GM23248 (cell line): ENCODE results near the gene OOSP2. TPM values are rescaled to one million over a fixed set of nuclear protein-coding genes. Genes with fewer than 3 reads are reported as not detected.

Experiments
- DNase-seq: peaks from one replicate; pipeline ENCODE4 v3.0.0-alpha.2; 2015
- H2AFZ ChIP-seq: fragments of 200-600 bp; sonication (generic); 2 replicates; pipeline ENCODE4 v1.6.1; 2016; ENCODE audit warnings: antibody characterized with exemption
- H3F3A ChIP-seq: fragments of 200-600 bp; sonication (generic); 2 replicates; pipeline ENCODE4 v1.6.1; 2016; ENCODE audit warnings: mild to moderate bottlenecking, antibody characterized with exemption, mixed run types; ENCODE audit not compliant: insufficient read depth
- H3K27ac ChIP-seq: fragments of 200-600 bp; sonication (generic); 2 replicates; pipeline ENCODE4 v1.5.1; 2016; ENCODE audit warnings: mild to moderate bottlenecking
- H3K27me3 ChIP-seq: fragments of 200-600 bp; sonication (generic); replicated peaks from 2 replicates; pipeline ENCODE4 v1.6.1; 2016; ENCODE audit warnings: mild to moderate bottlenecking; ENCODE audit not compliant: insufficient read depth
- H3K36me3 ChIP-seq: fragments of 200-600 bp; sonication (generic); 2 replicates; pipeline ENCODE4 v1.6.1; 2016; ENCODE audit warnings: low read depth, mild to moderate bottlenecking
- H3K4me1 ChIP-seq: fragments of 200-600 bp; sonication (generic); 2 replicates; pipeline ENCODE4 v1.6.1; 2016; ENCODE audit warnings: mild to moderate bottlenecking; ENCODE audit not compliant: insufficient read depth
- H3K4me2 ChIP-seq: fragments of 200-600 bp; sonication (generic); one replicate; pipeline ENCODE4 v1.6.1; 2016; ENCODE audit warnings: mild to moderate bottlenecking; ENCODE audit not compliant: unreplicated experiment
- H3K4me3 ChIP-seq: fragments of 200-600 bp; sonication (generic); 2 replicates; pipeline ENCODE4 v1.5.1; 2016; ENCODE audit warnings: mild to moderate bottlenecking
- H3K79me2 ChIP-seq: fragments of 200-600 bp; sonication (generic); 2 replicates; pipeline ENCODE4 v1.6.1; 2016; ENCODE audit warnings: mild to moderate bottlenecking; ENCODE audit not compliant: insufficient read depth
- H3K9ac ChIP-seq: fragments of 200-600 bp; sonication (generic); 2 replicates; pipeline ENCODE4 v1.6.1; 2016; ENCODE audit warnings: mild to moderate bottlenecking
- H3K9me2 ChIP-seq: fragments of 200-600 bp; sonication (generic); 2 replicates; pipeline ENCODE4 v1.6.1; 2016; ENCODE audit warnings: mixed run types, mild to moderate bottlenecking, moderate library complexity; ENCODE audit not compliant: insufficient read depth
- H3K9me3 ChIP-seq: fragments of 200-600 bp; sonication (generic); one replicate; pipeline ENCODE4 v1.6.1; 2017; ENCODE audit warnings: low read depth
- H4K20me1 ChIP-seq: fragments of 200-600 bp; sonication (generic); 2 replicates; pipeline ENCODE4 v1.6.0; 2016; ENCODE audit not compliant: insufficient read depth
- EZH2 ChIP-seq: fragments of 200-600 bp; sonication (generic); IDR thresholded peaks from 2 replicates; pipeline ENCODE4 v1.6.1; 2018; ENCODE audit warnings: antibody characterized with exemption, mild to moderate bottlenecking; ENCODE audit not compliant: insufficient read depth, poor library complexity, severe bottlenecking
- EZH2phosphoT487 ChIP-seq: fragments of 200-600 bp; sonication (generic); IDR thresholded peaks from 2 replicates; pipeline ENCODE4 v1.6.1; 2018; ENCODE audit warnings: antibody characterized with exemption, moderate library complexity, mild to moderate bottlenecking, low read depth; ENCODE audit not compliant: insufficient read depth
- WGBS, 2 experiments: methylation state at CpG; one replicate each; pipeline ENCODE4 v1.1.6; 2015 to 2017; ENCODE audit warnings: low lambda C conversion rate in 2 of 2, low coverage in 1 of 2; ENCODE audit errors: missing lambda C conversion rate in 2 of 2; 5-methylcytosine and 5-hydroxymethylcytosine counted together
- in situ Hi-C: fragments of 300-500 bp; cut with MboI; formaldehyde crosslinking; loops from 2 replicates; pipeline ENCODE4 v1.15.0; 2020
- polyA plus RNA-seq: library from polyadenylated mRNA; unstranded; fragments of >200 nt; fragmentation: Nextera tagmentation; extraction: Ambion mirVana; gene quantifications from 2 replicates; pipeline ENCODE4 v1.2.1, GENCODE V29; 2016
- total RNA-seq: library from RNA; depleted of rRNA; stranded (reverse); fragments of >200 nt; shearing (Covaris generic); gene quantifications from 2 replicates; pipeline ENCODE4 v1.2.3, GENCODE V29; 2014; rRNA removed

OOSP2 gene
- total and polyA plus RNA-seq, 2 experiments from 2014 or later, result not detected

- in situ Hi-C loops, result no loop called here
- DNase-seq, result no peak
- 10 to 19% methylated on average over 4 of the region's 4 CpGs for WGBS, 2 experiments
- H2AFZ ChIP-seq, result no peak overlapping the region
- no peaks in the 10 kb centered on the region for H3K36me3 ChIP-seq
- no peak for TF ChIP-seq EZH2
- TF ChIP-seq EZH2phosphoT487, result no peak
- H3K79me2 ChIP-seq, result no peaks in the 10 kb centered on the region
- H3K4me3 ChIP-seq, result no peak overlapping the region
- no peak overlapping the region for H3K27ac ChIP-seq
- H3F3A ChIP-seq, result no peaks in the 10 kb centered on the region
- no peak overlapping the region for H3K9ac ChIP-seq
- no peak overlapping the region for H3K4me2 ChIP-seq
- no peaks in the 10 kb centered on the region for H3K4me1 ChIP-seq
- H3K9me2 ChIP-seq, result no peaks in the 10 kb centered on the region
- no peaks in the 10 kb centered on the region for H3K27me3 ChIP-seq
- no peaks in the 10 kb centered on the region for H4K20me1 ChIP-seq
- H3K9me3 ChIP-seq, result no peaks in the 10 kb centered on the region
Measured at GRCh38 chr11:60095477-60096120, 55.4 kb downstream of the OOSP2 start.

DNA sequence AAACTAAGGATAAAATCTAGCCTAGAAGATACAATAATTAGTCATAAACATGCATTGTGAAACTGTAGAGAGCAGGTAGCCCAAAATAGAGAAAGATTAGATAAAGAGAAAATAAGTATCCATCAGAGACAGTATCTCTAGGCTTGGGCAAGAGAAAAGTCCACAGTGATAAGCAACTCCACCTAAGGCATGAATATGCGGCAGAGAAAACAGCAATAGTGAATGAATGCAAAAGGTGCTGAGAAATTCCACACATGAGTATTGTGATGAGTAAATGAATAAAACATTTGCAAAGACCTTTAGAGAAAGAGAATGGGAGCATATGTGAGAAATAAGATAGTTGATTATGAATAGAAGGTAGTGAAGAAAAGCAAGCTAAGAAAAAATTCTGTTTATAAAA, 57.0 kb downstream of the OOSP2 start:
- 71 to 77% methylated on average over 1 of the region's 1 CpG for WGBS, 2 experiments
- H3K27me3 ChIP-seq, result no peaks in the 10 kb centered on the region
- no peak overlapping the region for H3K27ac ChIP-seq
- H3K36me3 ChIP-seq, result no peaks in the 10 kb centered on the region
- H3K9ac ChIP-seq, result no peak overlapping the region
- DNase-seq, result no peak
- no peaks in the 10 kb centered on the region for H3K9me3 ChIP-seq
- no peak overlapping the region for H3K4me3 ChIP-seq
- no peak overlapping the region for H2AFZ ChIP-seq
- in situ Hi-C loops, result no loop called here
- no peak for TF ChIP-seq EZH2
- no peak for TF ChIP-seq EZH2phosphoT487
- no peaks in the 10 kb centered on the region for H3F3A ChIP-seq
- no peaks in the 10 kb centered on the region for H3K4me1 ChIP-seq
- H3K4me2 ChIP-seq, result no peak overlapping the region
- H3K79me2 ChIP-seq, result no peaks in the 10 kb centered on the region
- no peaks in the 10 kb centered on the region for H4K20me1 ChIP-seq
- H3K9me2 ChIP-seq, result no peaks in the 10 kb centered on the region

Other genes with a start within 250 kb of the OOSP2 start
- gene MRPL16, start 229.6 kb upstream of the OOSP2 start, total RNA-seq, result 43.6 and 49.3 TPM in 2 replicates
- gene MRPL16, start 229.6 kb upstream of the OOSP2 start, polyA plus RNA-seq, result 65.1 and 67.4 TPM in 2 replicates
- not detected in 2 replicates for gene CBLIF, start 194.9 kb upstream of the OOSP2 start, total RNA-seq
- not detected in 2 replicates for gene CBLIF, start 194.9 kb upstream of the OOSP2 start, polyA plus RNA-seq
- not detected in 2 replicates for gene TCN1, start 173.9 kb upstream of the OOSP2 start, total RNA-seq
- gene TCN1, start 173.9 kb upstream of the OOSP2 start, polyA plus RNA-seq, result not detected in 2 replicates
- gene OOSP3, start 161.6 kb upstream of the OOSP2 start, total RNA-seq, result not detected in 2 replicates
- not detected in 2 replicates for gene OOSP3, start 161.6 kb upstream of the OOSP2 start, polyA plus RNA-seq
- not detected in 2 replicates for gene OOSP1, start 102.0 kb upstream of the OOSP2 start, total RNA-seq
- gene OOSP1, start 102.0 kb upstream of the OOSP2 start, polyA plus RNA-seq, result not detected in 2 replicates
- gene OOSP4A, start 76.4 kb upstream of the OOSP2 start, total RNA-seq, result not detected in 2 replicates
- not detected in 2 replicates for gene OOSP4A, start 76.4 kb upstream of the OOSP2 start, polyA plus RNA-seq
- not detected in 2 replicates for gene OOSP4B, start 23.2 kb upstream of the OOSP2 start, total RNA-seq
- not detected in 2 replicates for gene OOSP4B, start 23.2 kb upstream of the OOSP2 start, polyA plus RNA-seq
- gene MS4A3, start 16.3 kb downstream of the OOSP2 start, total RNA-seq, result not detected in 2 replicates
- not detected in 2 replicates for gene MS4A3, start 16.3 kb downstream of the OOSP2 start, polyA plus RNA-seq
- not detected in 2 replicates for gene MS4A2, start 48.3 kb downstream of the OOSP2 start, total RNA-seq
- not detected in 2 replicates for gene MS4A2, start 48.3 kb downstream of the OOSP2 start, polyA plus RNA-seq
- gene MS4A6A, start 142.7 kb downstream of the OOSP2 start, total RNA-seq, result not detected in 2 replicates
- not detected in 2 replicates for gene MS4A6A, start 142.7 kb downstream of the OOSP2 start, polyA plus RNA-seq
- not detected in 2 replicates for gene MS4A4E, start 202.7 kb downstream of the OOSP2 start, total RNA-seq
- not detected in 2 replicates for gene MS4A4E, start 202.7 kb downstream of the OOSP2 start, polyA plus RNA-seq
- not detected in 2 replicates for gene MS4A4A, start 240.3 kb downstream of the OOSP2 start, total RNA-seq
- not detected in 2 replicates for gene MS4A4A, start 240.3 kb downstream of the OOSP2 start, polyA plus RNA-seq